ENCODE measurements around the gene C1orf56.
"Not testable (repeated sequence)": the region's sequence is repeated elsewhere in the genome, so short reads cannot be mapped to it uniquely, and the experiment has no call there.

C1orf56 gene

DNA sequence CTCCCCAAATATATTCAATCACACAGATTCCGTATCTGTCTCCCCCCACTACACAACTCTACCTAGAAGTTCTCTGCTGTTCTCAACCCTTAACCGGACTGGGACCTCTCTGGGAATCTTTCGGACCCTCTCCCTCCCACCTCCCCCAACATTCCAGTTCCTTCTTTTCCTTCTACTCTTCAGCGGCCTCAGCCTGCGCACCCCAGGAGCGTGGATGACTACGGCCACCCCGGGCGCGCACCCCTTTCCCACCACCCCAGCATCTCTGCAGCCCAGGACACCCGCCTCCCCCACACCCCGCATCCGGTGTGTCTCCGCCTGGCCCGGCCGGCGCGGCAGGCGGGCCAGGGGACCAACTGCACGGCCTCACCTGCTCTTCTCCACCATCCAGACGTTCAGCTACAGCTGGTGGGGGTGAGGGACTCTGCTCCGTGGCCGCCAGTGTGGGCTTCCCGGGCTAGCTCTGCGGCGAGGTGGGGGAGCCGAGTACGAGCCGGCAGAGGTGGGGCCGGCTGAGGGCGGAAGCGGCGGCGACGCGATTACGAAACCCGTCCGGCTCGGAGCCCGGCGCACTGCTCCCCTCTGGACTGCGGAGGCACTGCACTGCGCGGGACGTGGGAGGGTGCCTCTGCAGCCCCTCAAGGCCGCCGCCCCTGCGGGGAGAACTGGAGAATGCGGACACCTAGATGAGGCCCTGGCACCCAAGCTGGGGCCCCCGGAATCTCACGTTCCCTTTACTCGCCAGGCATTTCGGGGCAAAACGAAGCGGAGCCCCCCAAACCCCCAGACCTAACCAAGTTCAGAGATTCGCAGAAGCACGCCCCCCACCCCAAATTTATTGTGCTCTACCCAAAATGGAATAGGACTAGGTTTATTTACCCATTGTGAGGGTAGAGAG is 11.8 kb downstream of the C1orf56 start, which contains the start of gene CDC42SE1:
TSS of gene CDC42SE1 (minus strand) at position 514 of the 898 bp plus-strand sequence. CDS start 3,892 bp downstream, outside the sequence.
- DNase-seq (ENCODE audit: low read depth, low spot score): peak; percentile 84
- H3K4me3 ChIP-seq (ENCODE audit: low read length): peak within 1 kb of the TSS; percentile 98

DNA sequence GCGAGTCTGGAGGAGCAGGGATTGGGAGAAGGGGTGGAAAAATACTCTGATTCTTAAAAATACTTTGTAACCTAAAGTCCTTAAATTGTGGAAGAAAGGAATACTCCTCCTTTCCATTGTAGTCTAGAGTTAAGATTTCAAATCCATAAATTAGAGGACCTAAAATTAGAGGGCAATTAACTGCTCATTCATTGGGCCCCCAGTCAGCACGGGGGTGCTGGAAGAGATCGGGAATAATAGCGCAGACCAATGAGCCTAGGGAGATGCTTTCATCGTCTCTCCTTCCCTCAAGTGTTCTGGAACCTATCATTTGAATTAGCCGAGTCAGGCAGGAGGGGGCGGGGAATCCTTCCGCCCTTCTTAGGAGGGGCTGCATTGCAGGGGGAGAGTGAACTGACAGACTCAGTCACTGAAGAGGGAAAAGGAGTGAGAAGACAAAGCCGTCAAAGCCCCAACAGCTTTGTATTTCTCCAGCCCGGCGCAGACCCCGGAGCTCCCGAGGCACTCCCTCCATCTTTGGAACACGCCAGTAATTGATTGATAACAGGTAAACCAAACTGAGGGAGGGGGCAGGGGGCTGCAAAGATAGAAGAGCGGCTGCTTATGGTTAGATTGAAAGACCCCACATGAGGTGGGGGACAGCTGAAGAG is 12.6 kb downstream of the C1orf56 start, which contains the start of gene MLLT11:
TSS of gene MLLT11 (plus strand) at position 391 of the 650 bp plus-strand sequence. CDS start 6,828 bp downstream, outside the sequence.
- peak within 1 kb of the TSS; percentile 98 for H3K4me3 ChIP-seq (ENCODE audit: low read length)
- DNase-seq (ENCODE audit: low read depth, low spot score): peak; percentile 85

DNA sequence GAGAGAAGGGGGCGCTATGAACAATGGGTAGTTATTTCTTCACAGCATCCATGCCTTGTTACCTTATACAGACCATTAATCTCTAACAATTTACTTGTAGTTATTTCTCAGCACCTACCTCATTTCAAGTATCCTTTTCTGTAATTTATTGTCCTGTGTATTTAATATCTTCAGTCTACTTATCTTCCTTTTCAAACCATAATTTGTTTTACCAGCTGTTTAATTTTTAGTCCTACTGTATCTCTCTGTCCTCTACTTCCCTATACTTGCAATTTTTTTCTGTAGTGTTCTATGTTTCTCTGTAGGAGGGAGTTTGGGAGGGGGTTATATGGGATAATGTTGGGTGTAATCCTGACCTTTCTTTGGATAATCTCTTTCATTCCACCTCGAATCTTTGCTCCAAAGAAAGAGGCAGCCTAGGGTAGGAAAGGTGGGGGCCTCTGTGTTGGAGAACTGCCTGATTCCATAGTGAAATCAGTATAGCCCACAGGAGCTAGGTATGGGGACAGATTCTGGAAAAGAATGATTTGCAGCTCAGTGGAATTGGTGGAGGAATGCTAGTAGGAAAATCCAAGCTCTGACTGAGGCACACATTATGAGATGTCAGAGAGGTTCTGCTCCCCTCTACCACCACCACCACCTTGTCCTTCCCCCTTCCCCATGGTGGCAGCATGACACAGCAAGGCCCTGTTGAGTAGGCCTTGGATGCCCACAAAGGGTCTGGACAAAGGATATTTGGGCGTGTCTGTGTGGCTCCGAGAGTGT is 13.3 kb downstream of the C1orf56 start:
- H3K4me3 ChIP-seq (ENCODE audit: low read length): peak overlapping the region; percentile 98
- no peak for DNase-seq (ENCODE audit: low read depth, low spot score)

DNA sequence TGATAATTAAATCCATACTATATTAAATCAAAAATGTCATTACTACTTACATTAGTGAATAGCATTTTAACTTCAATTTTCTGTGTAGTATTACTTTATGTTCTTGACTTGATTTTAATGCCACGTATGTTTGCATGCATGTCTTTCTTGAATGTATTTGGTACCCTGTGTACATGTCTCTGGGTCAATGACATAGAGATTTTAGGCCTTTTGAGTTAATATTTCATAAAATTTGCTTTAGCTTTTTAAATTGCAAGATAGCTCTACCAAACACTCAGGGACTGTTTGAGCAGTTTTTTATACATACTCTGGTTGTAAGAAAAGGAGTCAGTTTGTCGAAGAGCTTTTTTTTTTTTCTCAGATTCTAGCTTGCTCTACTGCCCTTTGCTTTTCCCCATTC is 14.2 kb downstream of the C1orf56 start:
- DNase-seq (ENCODE audit: low read depth, low spot score): no peak
- peak overlapping the region; percentile 98 for H3K4me3 ChIP-seq (ENCODE audit: low read length)

DNA sequence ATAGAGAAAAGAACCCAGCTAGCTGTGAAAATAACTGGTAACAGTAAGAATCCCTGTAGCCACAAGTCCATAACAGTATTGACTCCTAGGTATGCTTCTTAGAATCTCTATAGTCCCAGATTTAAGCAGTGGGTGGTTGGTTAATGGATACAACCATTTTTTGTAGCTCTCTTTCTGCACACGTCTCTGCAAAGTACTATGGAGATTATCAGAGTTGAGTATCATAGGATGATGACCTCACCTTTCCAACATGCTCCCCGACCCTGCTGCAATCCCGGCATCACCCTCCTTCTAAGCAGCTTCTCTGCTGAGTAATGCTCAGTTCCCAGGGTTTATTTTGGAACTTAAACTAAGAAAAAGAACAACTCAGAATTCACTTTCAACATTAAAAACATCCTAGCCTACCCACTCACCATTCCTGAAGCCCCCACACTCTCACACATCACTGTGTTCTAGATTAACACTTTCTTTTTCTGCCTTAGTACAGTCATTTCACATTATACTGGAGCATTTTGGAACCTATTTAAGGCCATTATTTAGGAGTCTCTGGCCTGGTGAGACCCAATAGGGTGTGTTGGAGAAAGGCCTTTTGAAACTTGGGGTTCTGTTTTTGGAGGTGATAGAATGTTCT is 15.3 kb downstream of the C1orf56 start:
- DNase-seq (ENCODE audit: low read depth, low spot score): no peak

DNA sequence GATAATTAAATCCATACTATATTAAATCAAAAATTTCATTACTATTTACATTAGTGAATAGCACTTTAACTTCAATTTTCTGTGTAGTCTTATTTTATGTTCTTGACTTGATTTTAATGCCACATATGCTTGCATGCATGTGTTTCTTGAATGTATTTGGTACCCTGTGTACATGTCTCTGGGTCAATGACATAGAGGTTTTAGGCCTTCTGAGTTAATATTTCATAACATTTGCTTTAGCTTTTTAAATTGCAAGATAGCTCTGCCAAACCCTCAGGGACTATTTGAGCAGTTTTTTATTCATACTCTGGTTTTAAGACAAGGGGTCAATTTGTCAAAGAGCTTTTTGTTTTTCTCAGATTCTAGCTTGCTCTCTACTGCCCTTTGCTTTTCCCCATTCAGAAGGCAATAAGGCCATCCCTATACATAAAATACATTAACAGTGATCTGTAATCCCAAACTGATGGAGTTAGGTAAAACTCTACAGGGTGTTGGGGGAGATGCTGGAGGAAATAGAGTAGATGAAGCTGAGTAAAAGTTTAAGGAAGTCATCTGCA is 17.6 kb downstream of the C1orf56 start:
- no peak overlapping the region for H3K4me3 ChIP-seq (ENCODE audit: low read length)
- DNase-seq (ENCODE audit: low read depth, low spot score): no peak

More for the DNA sequence above, 15.3 kb downstream of the C1orf56 start:
- no peak overlapping the region for H3K4me3 ChIP-seq (ENCODE audit: low read length)

DNA sequence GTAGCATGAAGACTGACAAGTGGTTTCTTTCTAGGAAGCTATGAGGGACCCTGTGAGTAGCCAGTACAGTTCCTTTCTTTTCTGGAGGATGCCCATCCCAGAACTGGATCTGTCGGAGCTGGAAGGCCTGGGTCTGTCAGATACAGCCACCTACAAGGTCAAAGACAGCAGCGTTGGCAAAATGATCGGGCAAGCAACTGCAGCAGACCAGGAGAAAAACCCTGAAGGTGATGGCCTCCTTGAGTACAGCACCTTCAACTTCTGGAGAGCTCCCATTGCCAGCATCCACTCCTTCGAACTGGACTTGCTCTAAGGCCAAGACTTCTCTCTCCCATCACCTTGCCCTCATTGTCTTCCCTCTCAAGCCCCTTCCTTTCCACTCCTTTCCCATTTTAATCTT is 19.6 kb downstream of the C1orf56 start:
- H3K4me3 ChIP-seq (ENCODE audit: low read length): no peak overlapping the region
- no peak for DNase-seq (ENCODE audit: low read depth, low spot score)

DNA sequence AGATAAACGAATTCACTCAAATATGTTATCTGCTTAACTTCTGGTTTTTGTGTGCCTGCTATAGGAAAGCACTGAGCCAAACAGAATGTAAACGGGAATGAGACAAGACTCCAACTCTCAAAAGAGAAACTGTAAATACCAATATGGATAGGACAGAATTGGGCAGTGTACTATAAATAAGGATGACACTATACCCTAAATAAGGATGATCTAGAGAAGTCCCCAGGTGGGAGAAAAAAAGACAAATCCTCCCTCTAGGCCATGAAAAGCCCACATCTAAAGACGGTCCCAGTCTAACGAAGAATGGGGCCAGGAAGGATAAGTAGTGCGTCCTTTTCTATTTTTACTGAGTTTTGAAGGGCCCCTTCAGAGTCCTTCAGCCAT is 21.5 kb downstream of the C1orf56 start:
- no peak for DNase-seq (ENCODE audit: low read depth, low spot score)
- no peak overlapping the region for H3K4me3 ChIP-seq (ENCODE audit: low read length)

DNA sequence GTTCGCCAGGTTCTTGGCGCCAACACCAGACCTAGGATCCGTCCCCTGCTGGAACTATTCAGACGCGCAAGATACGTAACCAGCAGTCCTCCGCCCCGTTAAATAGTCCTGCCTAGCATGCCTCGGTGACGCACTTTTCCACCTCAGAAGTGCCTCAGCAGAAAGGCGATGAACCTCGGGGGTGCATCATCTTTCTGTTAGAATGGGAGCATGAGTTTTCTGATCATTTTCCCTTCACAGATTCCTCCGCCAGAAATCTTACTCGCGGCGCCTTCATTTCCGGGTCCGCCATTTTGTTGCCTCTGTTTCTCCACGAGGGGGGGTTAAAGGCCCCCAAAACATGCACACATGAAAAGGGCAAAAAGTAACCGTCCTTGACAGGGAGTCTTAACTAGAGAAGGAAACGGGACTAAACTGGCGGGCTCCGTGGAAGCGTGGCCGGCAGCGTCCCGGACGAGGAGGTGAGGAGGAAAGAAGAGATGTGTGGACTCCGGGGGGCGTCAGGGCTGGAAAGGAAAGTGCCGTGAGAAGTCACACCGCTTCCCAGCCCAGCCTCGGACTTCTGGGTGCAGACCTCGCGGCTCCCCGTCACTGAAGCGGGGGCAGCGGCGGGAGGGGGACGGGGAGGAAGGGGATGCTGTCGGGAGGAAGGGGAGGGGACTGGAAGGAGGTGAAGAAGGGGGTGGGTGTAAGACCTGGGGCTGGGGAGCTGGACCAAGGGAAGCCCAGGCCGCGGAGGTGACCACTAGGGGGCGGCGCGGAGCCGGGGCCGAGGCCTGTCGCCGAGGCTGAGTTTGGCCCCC is 23.1 kb downstream of the C1orf56 start, which contains the start of gene GABPB2:
TSS of gene GABPB2 (plus strand) at position 288 of the 803 bp plus-strand sequence. CDS start 17,429 bp downstream, outside the sequence.
- DNase-seq (ENCODE audit: low read depth, low spot score): peak; percentile 96
- peak within 1 kb of the TSS; percentile 95 for H3K4me3 ChIP-seq (ENCODE audit: low read length)

DNA sequence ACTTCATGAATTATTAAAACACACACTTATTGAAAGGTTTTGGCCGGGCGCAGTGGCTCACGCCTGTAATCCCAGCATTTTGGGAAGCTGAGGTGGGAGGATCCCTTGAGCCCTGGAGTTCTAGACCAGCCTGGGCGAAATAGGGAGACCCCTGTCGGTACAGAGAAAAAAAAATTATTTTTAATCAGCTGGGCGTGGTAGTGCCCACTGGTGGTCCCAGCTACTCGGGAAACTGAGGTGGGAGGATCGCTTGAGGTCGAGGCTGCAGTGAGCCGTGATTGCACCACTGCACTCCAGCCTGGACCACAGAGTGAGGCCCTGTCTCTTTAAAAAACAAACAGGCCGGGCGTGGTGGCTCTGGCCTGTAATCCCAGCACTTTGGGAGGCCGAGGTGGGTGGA is 24.7 kb downstream of the C1orf56 start:
- no peak overlapping the region for H3K4me3 ChIP-seq (ENCODE audit: low read length)
- DNase-seq (ENCODE audit: low read depth, low spot score): no peak

DNA sequence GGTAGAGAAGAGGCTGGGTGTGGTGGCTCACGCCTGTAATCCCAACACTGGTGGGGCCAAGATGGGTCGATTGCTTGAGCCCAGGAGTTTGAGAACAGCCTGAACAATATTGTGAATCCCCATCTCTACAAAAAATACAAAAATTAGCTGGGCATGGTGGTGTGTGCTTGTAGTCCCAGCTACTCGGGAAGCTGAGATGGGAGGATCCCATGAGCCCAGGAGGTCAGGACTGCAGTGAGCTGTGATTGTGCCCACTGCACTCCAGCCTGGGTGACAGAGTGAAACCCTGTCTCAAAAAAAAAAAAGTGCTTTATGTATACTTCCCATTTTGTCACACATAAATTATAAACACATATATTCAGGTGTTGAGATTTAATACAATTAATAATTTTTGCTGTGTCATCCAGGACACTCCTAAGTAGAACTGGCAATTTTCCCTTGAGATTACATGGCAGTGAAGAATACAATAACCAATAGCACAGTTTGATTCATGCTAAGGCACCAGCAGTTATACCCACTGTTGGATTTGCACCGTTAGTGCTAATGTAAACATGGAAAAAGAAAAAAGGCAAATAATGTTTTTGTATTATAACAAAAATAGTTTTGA is 38.5 kb downstream of the C1orf56 start:
- no peak for DNase-seq (ENCODE audit: low read depth, low spot score)
- H3K4me3 ChIP-seq (ENCODE audit: low read length): no peak overlapping the region

DNA sequence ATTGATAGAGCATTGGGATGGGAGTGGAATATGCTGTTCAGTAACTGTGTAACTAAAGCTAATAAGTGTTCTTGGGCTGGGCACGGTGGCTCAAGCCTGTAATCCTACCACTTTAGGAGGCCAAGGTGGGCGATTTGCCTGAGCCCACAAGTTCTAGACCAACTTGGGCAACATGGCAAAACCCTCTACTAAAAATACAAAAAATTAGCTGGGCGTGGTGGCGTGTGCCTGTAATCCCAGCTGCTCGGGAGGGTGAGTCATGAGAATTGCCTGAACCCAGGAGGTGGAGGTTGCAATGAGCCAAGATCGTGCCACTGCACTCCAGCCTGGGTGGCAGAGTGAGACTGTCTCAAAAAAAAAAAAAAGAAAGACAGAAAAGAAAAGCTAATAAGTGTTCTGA is 49.9 kb downstream of the C1orf56 start:
- DNase-seq (ENCODE audit: low read depth, low spot score): not testable (repeated sequence)

DNA sequence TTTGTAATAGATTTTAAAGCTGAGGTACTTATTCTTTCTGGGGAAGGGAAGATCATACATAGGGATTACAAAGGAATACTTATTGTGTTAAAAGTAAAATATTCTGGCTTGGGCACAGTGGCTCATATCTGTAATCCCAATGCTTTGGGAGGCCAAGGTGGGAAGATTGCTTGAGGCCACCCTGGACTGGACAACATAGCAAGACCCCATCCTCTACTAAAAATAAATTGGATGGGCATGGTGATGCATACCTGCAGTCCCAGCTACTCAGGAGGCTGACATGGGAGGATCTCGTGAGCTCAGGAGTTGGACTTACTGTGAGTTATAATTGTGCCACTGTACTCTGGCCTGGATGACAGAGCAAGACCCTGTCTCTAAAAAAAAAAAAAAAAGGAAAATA is 50.6 kb downstream of the C1orf56 start:
- no peak for DNase-seq (ENCODE audit: low read depth, low spot score)
- H3K4me3 ChIP-seq (ENCODE audit: low read length): no peak overlapping the region

More for the DNA sequence above, 49.9 kb downstream of the C1orf56 start:
- not testable (repeated sequence) for H3K4me3 ChIP-seq (ENCODE audit: low read length)
